ENCODE measurements around the gene ENGASE. TPM values are rescaled to one million over a fixed set of nuclear protein-coding genes. Genes with fewer than 3 reads are reported as not detected.

ENGASE gene
- polyA plus RNA-seq, 1 of the 3 experiments (the other 2 are of a cell fraction): 30.1 TPM

- no peaks in the 10 kb centered on the region for H3K36me3 ChIP-seq (replicated peaks in 1 of 2; ENCODE audit: control insufficient read depth in 1 of 2, insufficient read depth in 2 of 2, low read length in 1 of 2)
- ChIA-PET POLR2A (interaction anchor here (0.8 to 1.3 kb wide), 3 partner anchors 11 to 144 kb away, joined by 3 to 5 read pairs (median 3); no protein-coding TSS in a partner anchor), CTCF (interaction anchor here (0.6 to 45.1 kb wide), 18 partner anchors 11 to 286 kb away, joined by 3 to 1305 read pairs (median 4); no protein-coding TSS in a partner anchor)
- H3K9ac ChIP-seq: no peak overlapping the region
- no peaks in the 10 kb centered on the region for H3K79me2 ChIP-seq (ENCODE audit: insufficient read depth)
- no peak overlapping the region for H2AFZ ChIP-seq (ENCODE audit: low read depth)
- peak overlapping the region; percentile 45; the same call in 1 of the 2 replicates for H3K4me2 ChIP-seq
- H3K4me1 ChIP-seq (ENCODE audit: control insufficient read depth in 1 of 2, insufficient read depth in 2 of 2, low read depth in 1 of 2, low read length in 1 of 2): peaks cover 0 to 27% of the 10 kb centered on the region in 2 experiments; a peak in 1 of 4 replicates
- no peak overlapping the region; a peak in 1 of 4 replicates for H3K4me3 ChIP-seq (ENCODE audit: low read depth in 2 of 2, low read length in 1 of 2)
- H3K27me3 ChIP-seq (ENCODE audit: insufficient read depth): peaks cover 35% of the 10 kb centered on the region
- WGBS (ENCODE audit: low lambda C conversion rate): 5% methylated on average over 24 of the region's 30 CpGs
- TF ChIP-seq GATA2 (CRISPR knock-in tag; IDR thresholded peaks at IDR 0.05) (peak; percentile 95), FOXJ3 (CRISPR knock-in tag; IDR thresholded peaks at IDR 0.05) (peak; percentile 44; the same call in 1 of the 2 replicates), MEF2A (IDR thresholded peaks at IDR 0.05; ENCODE audit: borderline replicate concordance, low read depth) (no peak), EP300 (IDR thresholded peaks at IDR 0.05; ENCODE audit: borderline replicate concordance in 1 of 2, low read depth in 1 of 2, low read length in 1 of 2) (peak in 1 of 2 experiments; percentile 59; a peak in 2 of 4 replicates), TCF12 (IDR thresholded peaks at IDR 0.05) (peak; percentile 53), MXI1 (IDR thresholded peaks at IDR 0.05; ENCODE audit: low read depth, low read length) (peak; percentile 13; the same call in 1 of the 2 replicates), RFX5 (IDR thresholded peaks at IDR 0.05; ENCODE audit: low read length) (no peak), GABPA (IDR thresholded peaks at IDR 0.05; ENCODE audit: low read depth) (no peak), NFIC (IDR thresholded peaks at IDR 0.05; ENCODE audit: borderline replicate concordance) (peak; percentile 91), RCOR1 (IDR thresholded peaks at IDR 0.05; ENCODE audit: low read length) (peak; percentile 51; the same call in 1 of the 2 replicates), ELF1 (IDR thresholded peaks at IDR 0.05) (no peak), RXRA (IDR thresholded peaks at IDR 0.05; ENCODE audit: borderline replicate concordance, low read depth) (no peak), PBX3 (IDR thresholded peaks at IDR 0.05) (peak; percentile 16; the same call in 1 of the 2 replicates)
- H3K27ac ChIP-seq (ENCODE audit: low read depth in 2 of 2, low read length in 1 of 2): peak overlapping the region in 1 of 2 experiments; percentile 40; a peak in 1 of 4 replicates
- no peaks in the 10 kb centered on the region; the same call in 1 of the 2 replicates for H4K20me1 ChIP-seq (ENCODE audit: insufficient read depth)
- H3F3A ChIP-seq (replicated peaks; ENCODE audit: insufficient read depth): no peaks in the 10 kb centered on the region
- no peaks in the 10 kb centered on the region for H3K9me3 ChIP-seq
- H3K9me2 ChIP-seq: no peaks in the 10 kb centered on the region
- peak; percentile 97 for DNase-seq
Observed at GRCh38 chr17:79114458-79115301, 40.1 kb downstream of the ENGASE start.

DNA sequence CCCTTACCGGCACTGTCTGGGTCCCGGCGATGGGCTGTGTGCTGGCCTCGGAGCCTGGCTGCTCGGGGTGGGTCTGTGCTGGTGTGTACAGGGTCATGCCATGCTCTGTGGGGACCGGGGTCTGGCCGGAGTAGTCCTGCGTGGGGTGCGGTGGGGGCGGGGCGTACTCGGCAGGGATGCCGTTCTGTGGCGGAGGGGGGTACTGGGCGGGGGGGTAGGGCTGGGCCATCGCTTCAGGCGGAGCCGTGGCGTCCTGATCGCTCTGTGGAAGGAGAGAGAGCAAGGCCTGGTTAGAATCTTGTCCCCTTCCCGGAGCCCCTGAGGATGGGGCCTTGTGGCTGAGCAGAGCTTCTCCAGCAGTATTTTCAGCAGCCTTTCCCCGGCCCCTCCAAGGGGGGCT lies 40.9 kb downstream of the ENGASE start:
- TF ChIP-seq RFX5 (IDR thresholded peaks at IDR 0.05; ENCODE audit: low read length): no peak
- H3K4me1 ChIP-seq (ENCODE audit: control insufficient read depth in 1 of 2, insufficient read depth in 2 of 2, low read depth in 1 of 2, low read length in 1 of 2): peaks cover 0 to 27% of the 10 kb centered on the region in 2 experiments; a peak in 1 of 4 replicates
- no peaks in the 10 kb centered on the region for H3K36me3 ChIP-seq (replicated peaks in 1 of 2; ENCODE audit: control insufficient read depth in 1 of 2, insufficient read depth in 2 of 2, low read length in 1 of 2)
- ChIA-PET CTCF (interaction anchor here (0.9 to 45.1 kb wide), 14 partner anchors 10 to 285 kb away, joined by 3 to 1305 read pairs (median 4); no protein-coding TSS in a partner anchor), POLR2A (interaction anchor here (1.3 kb wide), 1 partner anchor 28 kb away, joined by 3 read pairs; no protein-coding TSS in a partner anchor)
- no peak overlapping the region for H3K4me2 ChIP-seq
- H3K9me3 ChIP-seq: no peaks in the 10 kb centered on the region
- 59% methylated on average over 20 of the region's 22 CpGs for WGBS (ENCODE audit: low lambda C conversion rate)
- H3K27me3 ChIP-seq (ENCODE audit: insufficient read depth): peaks cover 35% of the 10 kb centered on the region
- no peaks in the 10 kb centered on the region for H3K9me2 ChIP-seq
- H4K20me1 ChIP-seq (ENCODE audit: insufficient read depth): no peaks in the 10 kb centered on the region
- no peaks in the 10 kb centered on the region for H3K79me2 ChIP-seq (ENCODE audit: insufficient read depth)
- no peak overlapping the region for H3K4me3 ChIP-seq (ENCODE audit: low read depth in 2 of 2, low read length in 1 of 2)
- no peak overlapping the region; a peak in 1 of 4 replicates for H3K27ac ChIP-seq (ENCODE audit: low read depth in 2 of 2, low read length in 1 of 2)
- DNase-seq: no peak
- no peak overlapping the region for H2AFZ ChIP-seq (ENCODE audit: low read depth)
- no peaks in the 10 kb centered on the region for H3F3A ChIP-seq (replicated peaks; ENCODE audit: insufficient read depth)
- H3K9ac ChIP-seq: no peak overlapping the region
